HG03066 (cell line): Measurements from ENCODE around the gene CDH4.

Experiments used
- ATAC-seq: cut with Tn5 transposase; IDR thresholded peaks from one replicate; pipeline ENCODE4 v1.9.1; 2021; ENCODE audit warnings: low read depth; ENCODE audit not compliant: unreplicated experiment

The CDH4 gene

DNA sequence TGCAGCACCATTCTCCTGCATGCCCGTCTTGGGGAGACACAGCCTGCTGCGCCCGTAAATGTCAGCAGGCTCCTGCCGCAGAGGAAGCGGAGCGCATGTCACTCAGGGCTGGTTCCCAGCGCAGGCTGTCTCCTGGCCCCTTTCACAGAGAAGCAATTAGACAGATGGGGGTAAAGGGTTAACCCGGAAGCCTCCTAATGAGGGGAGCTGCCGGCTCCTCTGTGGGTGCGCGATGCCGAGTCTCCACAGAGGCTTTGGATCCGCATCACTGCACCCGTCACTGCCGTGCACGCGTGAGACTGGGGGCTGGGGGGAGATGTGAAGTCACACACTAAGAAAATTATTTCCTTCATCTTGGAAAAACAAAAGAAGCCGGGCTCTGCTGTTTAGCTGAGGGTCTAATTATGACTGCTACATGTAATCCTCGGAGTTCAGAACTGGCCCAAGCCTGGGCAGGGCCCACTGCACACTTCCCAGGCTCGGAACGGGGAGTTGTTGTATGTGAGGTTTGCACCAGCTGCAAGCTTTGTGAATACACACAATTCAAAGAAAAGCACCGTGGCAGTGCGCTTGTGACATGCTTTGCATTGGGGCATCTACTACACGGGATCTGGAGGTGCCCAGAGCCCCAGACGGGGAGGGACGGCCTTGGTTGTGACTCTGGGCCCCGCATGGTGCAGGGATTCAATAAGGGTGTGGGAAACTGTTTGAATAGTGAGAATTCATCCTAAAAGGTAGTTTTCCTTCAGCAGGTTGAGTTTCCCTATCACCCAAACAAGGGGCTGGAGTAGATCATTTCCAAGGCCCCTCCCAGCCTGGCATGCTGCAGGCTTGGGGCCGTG lies 482.1 kb downstream of the CDH4 start:
- ATAC-seq: no peak

DNA sequence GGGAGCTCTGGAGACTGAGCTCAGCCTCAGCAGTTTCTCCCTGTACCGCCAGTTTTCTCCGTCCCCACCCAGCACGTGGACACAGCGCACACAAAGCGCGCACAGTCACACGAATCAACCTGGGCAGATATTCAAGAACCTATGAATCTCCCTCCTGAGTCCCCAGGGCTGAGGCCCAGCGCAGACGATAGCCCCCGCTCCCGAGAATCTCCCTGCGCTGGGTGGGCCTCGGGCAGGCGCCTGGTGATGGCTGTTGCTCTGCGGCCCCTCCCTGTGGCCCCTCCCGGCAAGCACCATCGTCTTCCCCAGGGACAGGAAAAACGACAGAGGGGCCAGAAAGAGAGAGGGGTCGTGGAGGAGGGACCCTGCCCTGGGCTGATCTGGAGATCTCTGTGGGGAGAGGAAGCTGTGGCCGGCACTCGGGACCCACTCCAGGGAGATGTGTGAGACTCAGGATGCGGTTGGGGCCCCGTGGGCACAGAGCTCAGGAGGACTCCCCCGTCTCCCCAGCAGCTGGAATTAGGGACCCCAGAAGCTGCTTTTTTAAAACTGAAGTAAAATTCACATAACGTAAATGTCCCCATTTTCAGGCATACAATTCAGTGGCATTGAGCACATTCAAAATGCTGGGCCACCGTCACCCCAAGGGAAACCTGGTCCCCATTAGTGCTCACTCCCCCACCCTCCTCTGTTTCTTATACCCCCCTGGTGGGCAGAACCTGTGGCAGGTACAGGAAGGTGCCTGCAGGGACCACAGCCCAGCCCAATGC lies 482.9 kb downstream of the CDH4 start:
- ATAC-seq: no peak

DNA sequence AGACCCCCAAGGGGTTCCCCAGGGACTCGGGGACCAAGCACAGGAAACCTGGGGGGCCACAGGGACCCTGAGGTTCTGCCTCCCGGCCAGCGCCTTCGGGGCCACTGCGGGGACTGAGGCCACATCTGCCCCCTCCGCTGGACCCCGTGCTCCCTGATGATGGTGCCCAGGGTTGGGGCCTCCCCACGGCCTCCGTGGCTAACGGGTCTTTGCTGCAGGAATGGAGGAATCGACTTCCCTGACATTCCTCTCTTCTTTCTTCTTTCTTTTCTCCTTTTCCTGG lies 483.4 kb downstream of the CDH4 start:
- ATAC-seq: no peak

DNA sequence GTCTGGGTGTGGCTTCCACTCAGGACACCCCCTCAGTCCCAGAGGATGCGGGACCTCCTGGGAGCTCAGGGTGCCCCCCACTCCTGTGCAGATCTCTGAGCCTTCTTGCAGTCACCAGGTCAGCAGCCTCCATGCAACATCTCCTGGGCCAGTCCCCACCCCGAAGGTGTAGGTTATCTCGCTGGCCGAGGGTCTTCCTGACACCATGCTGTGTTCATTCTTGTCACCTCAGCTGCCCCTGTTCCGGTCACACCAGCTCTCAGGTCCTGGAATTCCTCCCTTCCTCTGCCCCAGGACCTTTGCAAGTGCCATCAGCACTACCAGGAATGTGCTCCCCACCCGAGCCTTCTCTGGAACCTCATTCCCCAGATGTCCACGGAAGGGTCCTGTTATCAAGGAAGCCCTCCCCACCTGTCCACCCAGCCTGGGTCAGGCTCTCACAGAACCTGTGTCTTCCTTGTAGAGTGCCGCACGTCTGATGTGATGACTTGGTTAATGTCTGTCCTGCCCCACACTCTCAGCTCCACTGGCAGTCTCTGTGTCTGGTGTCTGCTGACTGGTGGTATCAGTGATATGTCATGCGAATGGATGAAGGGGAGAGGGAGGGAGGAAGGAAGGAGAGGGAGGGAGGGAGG lies 484.1 kb downstream of the CDH4 start:
- no peak for ATAC-seq

DNA sequence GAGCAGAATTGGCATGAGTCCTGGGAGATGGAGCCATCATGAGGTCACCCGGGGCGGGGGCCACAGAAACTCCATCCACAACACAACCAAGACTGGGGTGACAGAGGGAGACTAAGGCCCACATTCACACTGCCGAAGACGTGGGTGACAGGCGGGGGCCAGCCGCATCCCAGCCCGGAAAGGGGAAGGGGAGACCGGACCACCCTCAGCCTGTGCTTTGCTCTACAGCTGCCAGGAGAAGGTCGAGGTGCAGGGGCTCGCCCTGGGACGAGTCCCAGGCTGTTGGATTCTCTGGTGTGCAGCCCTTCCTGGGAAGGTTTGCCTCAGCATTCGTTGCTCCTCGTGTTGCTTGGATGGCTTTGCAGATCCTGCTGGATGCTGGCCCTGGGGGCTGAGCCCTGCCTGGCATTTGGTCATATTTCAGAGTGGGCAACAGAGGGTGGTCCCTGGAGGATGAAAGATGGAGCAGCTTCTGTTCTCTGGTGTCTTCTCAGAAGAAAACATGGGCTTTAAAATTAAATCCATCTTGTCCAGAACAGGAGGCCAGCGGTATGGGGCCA lies 484.8 kb downstream of the CDH4 start:
- no peak for ATAC-seq

DNA sequence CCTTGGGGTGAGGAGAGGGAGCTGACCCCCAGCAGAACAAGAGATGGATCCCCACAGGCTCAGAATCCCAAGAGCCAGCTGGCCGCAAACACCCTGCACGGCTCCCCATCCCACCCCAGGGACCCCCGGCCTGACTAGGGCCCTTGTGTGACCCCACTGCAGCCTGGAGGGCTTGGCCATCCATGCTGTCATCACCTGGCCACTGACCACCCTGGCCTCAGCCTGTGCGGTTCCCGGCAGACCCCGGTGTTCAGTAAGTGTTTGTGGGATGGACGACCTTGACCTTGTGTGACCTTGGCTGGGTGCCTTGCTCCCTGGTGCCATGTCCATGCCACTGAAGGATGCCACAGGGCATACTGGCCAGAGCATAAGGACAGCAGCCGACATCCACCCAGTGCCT lies 485.3 kb downstream of the CDH4 start:
- no peak for ATAC-seq

DNA sequence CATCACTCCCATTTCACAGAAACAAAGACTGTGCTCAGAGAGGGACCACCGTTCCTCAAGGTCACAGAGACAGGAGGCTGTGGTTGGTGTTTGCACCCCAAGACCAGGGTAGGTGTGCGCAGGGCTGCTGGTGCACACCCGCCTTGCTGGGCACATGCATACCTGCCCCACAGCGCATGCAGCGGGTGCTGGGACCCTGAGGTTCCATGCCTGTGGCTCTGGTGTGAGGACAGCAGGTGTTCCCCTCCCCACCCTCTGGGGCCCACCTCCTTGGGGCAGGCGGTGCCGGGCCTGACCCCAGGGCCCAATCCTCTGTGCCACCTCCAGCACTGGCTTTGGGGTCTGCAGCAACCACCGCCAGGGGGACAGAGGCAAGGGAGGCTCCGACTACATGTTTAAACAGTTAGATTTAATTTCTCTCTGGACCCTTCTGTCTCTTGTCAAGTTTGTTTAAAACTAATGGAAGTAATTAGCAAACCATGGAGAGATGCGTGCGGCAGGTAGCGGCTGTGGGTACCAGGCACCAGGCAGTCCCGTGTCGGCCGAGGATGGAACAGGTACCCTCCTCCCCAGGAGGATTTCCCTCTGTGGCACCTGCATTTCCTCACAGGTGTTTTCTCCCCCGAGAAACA lies 485.9 kb downstream of the CDH4 start:
- ATAC-seq: no peak

DNA sequence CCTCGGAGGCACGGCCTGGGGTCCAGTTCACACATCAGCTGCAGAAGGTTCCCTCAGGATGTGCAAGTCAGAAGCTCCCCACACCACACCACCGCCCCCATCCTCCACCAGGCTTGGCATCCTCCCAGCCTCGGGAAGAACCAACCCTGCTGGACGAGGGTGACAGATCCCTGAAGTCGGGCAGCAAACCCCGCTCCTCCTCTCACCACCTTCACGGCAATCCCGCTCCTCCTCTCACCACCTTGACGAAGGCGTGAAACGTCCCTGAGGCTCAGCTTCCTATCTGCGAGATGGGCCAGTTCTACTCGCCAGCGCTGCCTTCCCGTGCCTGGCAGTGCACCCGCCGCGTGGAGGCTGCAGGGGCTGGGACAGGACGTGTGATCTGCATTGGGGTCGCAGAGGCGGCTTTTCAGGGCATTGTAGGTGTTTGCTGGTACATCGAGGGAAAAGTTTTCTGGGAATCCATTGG lies 486.6 kb downstream of the CDH4 start:
- ATAC-seq: no peak

DNA sequence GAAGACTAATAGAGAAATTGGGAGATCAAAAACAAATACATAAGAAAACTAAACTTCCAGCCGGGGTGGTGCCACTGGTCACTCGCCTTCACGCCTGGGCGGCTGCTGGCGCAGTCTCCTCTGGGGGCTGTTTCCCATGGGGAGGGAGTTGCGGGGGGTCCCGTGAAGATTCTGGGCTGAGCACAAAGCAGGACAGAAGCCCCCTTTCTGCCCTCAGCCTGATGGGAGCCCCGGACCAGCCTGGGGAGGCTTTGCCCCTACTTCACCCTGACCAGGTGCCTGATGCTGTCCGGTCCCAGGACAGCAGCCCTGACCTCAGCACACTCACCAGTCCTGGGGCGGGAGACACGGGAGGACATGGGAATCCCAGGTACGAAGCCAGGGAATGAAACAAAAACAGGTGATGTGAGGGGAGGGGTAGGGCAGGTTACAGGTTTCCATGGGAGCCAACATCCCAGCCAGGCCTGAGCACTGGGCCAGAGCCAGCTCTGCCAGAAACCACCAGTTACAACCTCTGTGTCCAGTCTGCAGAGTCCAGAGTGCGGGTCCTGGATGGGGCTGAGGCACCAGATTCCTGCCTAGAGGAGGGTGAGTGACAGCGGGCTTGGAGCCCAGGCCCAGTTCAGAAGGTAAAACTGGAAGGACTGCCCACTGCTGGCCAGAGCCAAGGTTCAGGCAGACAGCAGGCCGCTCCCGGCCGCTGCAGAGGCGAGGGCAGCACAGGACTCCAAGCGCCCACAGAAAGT lies 487.2 kb downstream of the CDH4 start:
- no peak for ATAC-seq

DNA sequence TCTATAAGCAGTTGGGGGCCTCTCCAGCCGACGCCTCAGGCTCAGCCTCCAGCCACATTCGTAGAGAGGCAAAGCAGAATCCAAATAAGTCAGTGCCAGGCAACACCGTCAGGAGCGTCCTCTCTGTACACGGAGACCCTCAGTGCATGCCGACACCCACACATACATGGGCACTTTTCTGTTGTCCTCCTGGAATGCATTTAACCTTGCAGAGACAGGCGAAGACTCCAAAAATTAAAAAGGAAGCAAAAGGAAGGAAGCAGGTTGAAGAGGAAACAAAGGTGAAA lies 487.7 kb downstream of the CDH4 start:
- no peak for ATAC-seq

DNA sequence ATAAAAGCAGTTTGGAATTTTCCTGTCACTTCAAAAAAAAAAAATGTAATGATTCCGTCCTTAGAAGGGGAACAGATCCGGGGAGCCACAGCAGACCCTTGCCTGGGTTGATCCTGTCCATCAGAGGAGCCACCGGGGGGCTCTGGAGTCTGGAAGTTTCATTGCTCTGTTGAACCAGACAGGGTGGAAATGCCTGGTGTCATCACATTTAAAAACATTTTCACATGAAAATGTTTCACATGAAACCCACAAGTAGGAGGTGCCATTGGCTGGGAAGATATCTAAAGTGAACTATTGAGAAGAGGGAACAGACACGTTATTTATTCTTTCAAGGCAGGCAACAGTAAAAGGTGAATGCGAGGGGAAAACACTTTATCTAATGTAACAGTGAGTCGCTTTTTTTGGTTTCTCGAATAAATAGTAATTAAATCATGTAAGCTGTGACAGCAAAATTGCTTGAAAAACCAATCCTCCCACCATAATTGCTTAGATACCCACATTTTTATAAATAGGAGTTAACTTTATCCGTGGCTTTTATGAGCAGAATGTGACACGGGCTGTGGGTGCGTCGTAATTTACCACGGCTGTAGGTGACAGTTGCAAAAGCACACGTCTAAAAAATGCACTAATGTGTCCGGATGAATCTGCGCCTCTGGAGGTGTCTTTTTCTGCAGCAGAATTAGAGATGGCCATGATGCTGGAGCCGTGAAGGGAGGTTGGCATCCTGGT lies 490.2 kb downstream of the CDH4 start:
- ATAC-seq: no peak

DNA sequence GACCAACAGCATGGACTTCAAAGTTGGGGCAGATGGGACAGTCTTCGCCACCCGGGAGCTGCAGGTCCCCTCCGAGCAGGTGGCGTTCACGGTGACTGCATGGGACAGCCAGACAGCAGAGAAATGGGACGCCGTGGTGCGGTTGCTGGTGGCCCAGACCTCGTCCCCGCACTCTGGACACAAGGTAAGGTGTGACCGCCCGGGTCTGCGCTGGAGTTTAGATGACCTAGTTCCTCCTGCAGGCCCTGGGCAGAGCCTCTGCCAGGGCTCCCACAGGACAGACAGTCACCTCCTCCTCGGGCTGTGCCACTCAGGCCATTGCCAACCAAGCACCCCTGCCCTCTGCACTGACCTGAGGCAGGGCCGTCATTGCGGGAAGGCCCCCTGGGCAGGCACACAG lies 491.5 kb downstream of the CDH4 start:
- ATAC-seq: no peak

DNA sequence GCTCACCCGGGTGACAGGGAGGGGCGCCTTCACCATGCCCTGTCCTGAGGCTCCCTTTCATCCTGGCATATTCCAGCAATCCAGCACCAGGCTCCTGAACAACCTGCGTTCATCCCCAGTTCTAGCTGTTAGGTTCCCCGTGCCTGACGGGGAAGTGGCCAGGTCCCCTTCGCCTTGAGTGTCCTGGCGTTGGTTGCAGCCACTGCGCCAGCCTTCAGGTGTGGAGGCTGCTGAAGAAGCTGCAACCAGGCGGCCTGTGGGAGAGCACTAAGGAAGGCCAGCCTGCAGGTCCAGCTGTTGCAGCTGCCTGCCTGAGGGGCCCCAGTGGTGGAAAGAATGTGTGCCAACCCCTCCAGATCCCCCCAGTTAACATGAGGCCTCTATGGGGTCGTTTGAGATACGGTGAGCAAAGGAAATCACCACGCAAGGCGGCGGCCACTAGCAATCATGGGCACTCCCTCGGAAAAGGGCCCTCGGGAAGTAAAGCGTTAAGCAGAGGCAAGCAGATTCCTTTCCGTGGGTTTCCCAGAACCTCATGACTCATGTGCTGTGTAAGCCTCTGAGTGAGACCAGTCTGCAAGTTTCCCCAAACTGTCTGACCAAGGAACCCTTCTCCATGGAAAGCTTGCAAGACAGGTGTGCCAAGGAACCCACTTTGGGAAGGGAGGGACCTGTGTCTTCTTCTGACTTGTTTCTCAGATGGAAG lies 492.8 kb downstream of the CDH4 start:
- ATAC-seq: no peak

DNA sequence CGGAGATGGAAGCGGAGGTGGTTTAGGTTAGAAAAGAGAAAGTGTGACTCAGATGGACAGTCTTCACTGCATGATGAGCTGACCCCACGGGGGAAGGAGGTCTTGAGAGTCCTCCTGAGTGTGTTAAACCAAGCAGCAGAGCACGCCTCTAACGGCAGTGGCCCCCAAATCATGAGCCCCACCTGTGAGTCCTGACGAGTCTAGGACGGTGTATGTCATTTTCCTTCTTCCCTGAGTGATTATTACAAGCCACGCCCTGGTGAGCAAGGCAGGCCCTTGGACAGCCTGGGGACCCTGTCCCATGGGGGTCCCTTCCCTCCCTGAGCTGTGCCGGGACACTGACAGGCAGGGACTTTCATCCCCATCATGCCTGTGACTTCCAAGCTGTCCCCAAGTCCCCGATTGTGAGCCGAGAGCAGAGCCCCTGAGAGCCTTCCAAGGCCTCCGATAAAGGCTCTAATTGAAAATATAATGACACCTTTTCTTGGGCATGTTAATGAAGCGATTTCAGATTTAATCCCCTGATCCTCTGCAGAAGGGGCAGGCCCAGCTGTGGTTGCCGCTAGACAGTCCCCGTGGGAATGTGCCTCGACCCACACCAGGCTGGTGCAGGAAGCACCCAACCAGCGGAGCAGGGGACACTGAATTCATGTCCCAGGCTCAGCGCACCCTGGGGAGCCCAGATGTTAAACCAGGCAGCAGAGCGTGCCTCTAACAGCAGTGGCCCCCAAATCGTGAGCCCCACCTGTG lies 493.5 kb downstream of the CDH4 start:
- ATAC-seq: no peak

DNA sequence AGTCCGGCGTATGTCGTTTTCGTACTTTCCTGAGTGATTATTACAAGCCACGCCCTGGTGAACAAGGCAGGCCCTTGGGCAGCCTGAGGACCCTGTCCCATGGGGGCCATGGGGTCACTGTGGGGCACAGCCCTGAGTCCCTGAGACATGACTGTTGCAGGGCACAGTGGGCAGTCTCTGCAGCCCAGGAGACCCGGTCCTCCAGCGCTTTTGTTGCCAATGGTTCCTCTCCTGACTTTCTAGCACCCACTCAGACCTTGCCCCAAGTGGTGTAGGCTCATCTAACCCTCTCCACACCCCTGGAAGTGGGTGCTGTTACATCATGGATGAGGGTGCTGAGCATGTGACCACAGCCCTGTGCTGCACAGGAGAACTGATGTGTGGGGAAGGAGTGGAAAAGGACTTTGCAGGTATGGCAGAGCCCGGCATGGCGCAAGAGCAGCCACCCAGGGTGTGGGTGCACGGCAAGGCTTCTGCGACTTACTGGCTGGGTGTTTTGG lies 494.1 kb downstream of the CDH4 start:
- no peak for ATAC-seq

DNA sequence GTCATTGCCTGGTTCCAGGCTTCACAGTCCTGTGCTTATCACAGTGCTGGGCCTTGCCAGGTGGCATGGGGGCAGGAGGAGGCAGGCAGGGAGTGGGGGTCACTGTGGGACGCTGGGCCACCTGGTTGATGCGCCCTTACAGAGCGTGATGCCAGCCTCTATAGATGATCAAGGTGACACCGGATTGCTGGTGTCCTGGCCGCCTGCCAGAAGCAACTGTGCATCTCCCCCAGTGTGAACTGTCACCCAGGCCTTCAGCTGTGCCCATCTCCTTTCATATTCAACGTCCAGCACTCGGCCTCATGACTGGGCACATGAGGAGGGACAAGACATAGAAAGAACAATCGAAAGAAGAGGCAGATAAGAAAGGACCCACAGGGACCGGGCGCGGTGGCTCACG lies 494.7 kb downstream of the CDH4 start:
- ATAC-seq: no peak

DNA sequence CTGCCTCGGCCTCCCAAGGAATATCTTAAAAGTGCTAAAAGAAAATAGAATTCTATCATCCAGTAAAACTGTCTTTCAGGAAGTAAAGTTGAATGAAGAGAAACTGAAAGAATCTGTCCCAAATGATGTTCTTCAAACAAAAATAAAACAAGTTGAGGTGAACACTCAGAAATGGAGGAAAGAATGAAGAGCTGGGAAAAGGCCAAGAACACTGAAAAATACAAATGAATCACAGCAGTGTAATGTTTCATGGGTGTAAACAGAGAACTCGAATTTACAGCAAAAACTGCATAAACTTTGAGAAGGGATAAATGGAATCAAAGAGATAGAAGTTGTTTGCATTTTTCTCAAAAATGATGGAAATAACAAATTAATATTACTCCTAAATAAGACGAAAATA lies 496.3 kb downstream of the CDH4 start:
- no peak for ATAC-seq

DNA sequence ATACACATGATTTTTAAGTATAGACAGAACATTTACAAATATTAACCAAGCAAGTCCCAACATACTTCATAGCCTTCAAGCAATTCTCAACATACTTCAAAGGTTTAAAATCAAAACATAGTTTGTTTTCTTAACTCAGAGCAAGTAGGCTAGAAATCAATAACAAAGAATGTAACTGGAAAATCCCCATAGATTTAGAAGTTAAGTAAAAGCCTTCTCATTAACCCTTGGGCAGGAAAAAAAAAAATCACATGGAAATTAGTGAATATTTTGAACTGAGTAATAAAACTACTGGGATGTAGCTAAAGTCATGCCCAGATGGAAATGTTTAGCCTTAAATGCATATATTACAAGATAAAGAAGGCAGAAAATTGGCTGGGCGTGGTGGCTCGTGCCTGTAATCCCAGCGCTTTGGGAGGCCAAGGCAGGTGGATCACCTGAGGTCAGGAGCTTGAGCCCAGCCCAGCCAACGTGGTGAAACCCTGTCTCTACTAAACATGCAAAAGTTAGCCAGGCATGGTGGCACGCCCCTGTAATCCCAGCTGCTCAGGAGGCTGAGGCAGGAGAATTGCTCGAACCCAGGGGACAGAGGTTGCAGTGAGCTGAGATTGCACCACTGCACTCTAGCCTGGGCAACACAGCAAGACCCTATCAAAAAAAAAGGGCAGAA lies 497.5 kb downstream of the CDH4 start:
- no peak for ATAC-seq
